Stomach (tissue), 9 donors: ENCODE results near the gene SIRT2. TPM values are rescaled to one million over a fixed set of nuclear protein-coding genes. Genes with fewer than 3 reads are reported as not detected.
"Not testable (repeated sequence)": the region's sequence is repeated elsewhere in the genome, so short reads cannot be mapped to it uniquely, and the experiment has no call there.

Source experiments
- DNase-seq, 2 donors: peaks; one replicate each; pipeline versions ENCODE4 v3.0.0 to v3.0.0-alpha.2; 2013 to 2019
- H3K27ac ChIP-seq, 5 donors: fragments of 200-600 bp in 4 of 5; sonication (generic) in 4 of 5; one replicate each; pipeline ENCODE4 v1.5.1; 2013 to 2019; ENCODE audit warnings: mild to moderate bottlenecking in 1 of 5, moderate library complexity in 1 of 5
- H3K27me3 ChIP-seq, 3 donors: fragments of 200-600 bp; sonication (generic); one replicate each; pipeline ENCODE4 v1.5.1; 2017 to 2019; ENCODE audit warnings: mixed run types in 1 of 3
- H3K36me3 ChIP-seq, 4 donors: fragments of 200-600 bp; sonication (generic); 1 replicate in 3 of 4; 2 replicates in 1 of 4; pipeline ENCODE4 v1.5.1; 2016 to 2019
- H3K4me1 ChIP-seq, 4 donors: fragments of 200-600 bp; sonication (generic); one replicate each; pipeline ENCODE4 v1.5.1; 2016 to 2019
- H3K4me3 ChIP-seq, 4 donors: fragments of 200-600 bp; sonication (generic) in 3 of 4; one replicate each; pipeline ENCODE4 v1.5.1; 2016 to 2019; ENCODE audit warnings: mild to moderate bottlenecking in 1 of 4
- H3K9me3 ChIP-seq, 4 donors: fragments of 200-600 bp; sonication (generic); one replicate each; pipeline ENCODE4 v1.5.1; 2016 to 2019
- EP300 ChIP-seq: sonication (generic); formaldehyde crosslinking; IDR thresholded peaks from one replicate; pipeline ENCODE4 v1.6.1; 2017; ENCODE audit warnings: antibody characterized with exemption
- POLR2A ChIP-seq, 4 donors: fragments of 450-650 bp; IDR thresholded peaks; one replicate each; pipeline ENCODE4 v1.6.1; 2016; ENCODE audit warnings: antibody characterized with exemption in 4 of 4, control low read depth in 2 of 4, mild to moderate bottlenecking in 1 of 4, moderate library complexity in 1 of 4
- POLR2AphosphoS5 ChIP-seq, 3 donors: sonication (generic); formaldehyde crosslinking; IDR thresholded peaks; one replicate each; pipeline ENCODE4 v1.6.1; 2016; ENCODE audit warnings: antibody characterized with exemption in 3 of 3
- WGBS, 5 donors: extraction: QIAGEN DNeasy Blood & Tissue Kit in 3 of 5; methylation state at CpG; one replicate each; pipeline versions ENCODE4 v1.1.5 to v1.1.7; 2013 to 2018; 5-methylcytosine and 5-hydroxymethylcytosine counted together
- intact Hi-C: fragments of 100-400 bp; cut with DNase I; formaldehyde crosslinking; loops from one replicate; pipeline ENCODE4 v1.15.1; 2023; ENCODE audit warnings: low total_unique reads
- polyA plus RNA-seq, 3 donors: library from polyadenylated mRNA; stranded (reverse); fragments of 200-250 nt; gene quantifications; one replicate each; pipeline ENCODE4 v1.2.3, GENCODE V29; 2013
- total RNA-seq, 5 donors: library from RNA; depleted of rRNA; stranded (reverse); fragments of >200 nt; gene quantifications; one replicate each; pipeline versions ENCODE4 v1.1.0 to v1.2.3, GENCODE V29; 2014 to 2016
- TF ChIP-seq, protein P1 (sequence below), 7 experiments: fragments of 450-650 bp in 4 of 7; fragments of 200-600 bp in 3 of 7; sonication (generic) in 3 of 7; IDR thresholded peaks; one replicate each; pipeline ENCODE4 v1.5.1; 2016 to 2019; ENCODE audit warnings: antibody characterized with exemption in 7 of 7, control low read depth in 2 of 7, mild to moderate bottlenecking in 1 of 7
- donor health status: healthy with polysubstance abuse.
- donor health status: Bipolar disorder and iron deficiency.
- donor health status: healthy.

The SIRT2 gene
- total and polyA plus RNA-seq, 8 donors = 21.1 to 764 (median 34.3) TPM

DNA sequence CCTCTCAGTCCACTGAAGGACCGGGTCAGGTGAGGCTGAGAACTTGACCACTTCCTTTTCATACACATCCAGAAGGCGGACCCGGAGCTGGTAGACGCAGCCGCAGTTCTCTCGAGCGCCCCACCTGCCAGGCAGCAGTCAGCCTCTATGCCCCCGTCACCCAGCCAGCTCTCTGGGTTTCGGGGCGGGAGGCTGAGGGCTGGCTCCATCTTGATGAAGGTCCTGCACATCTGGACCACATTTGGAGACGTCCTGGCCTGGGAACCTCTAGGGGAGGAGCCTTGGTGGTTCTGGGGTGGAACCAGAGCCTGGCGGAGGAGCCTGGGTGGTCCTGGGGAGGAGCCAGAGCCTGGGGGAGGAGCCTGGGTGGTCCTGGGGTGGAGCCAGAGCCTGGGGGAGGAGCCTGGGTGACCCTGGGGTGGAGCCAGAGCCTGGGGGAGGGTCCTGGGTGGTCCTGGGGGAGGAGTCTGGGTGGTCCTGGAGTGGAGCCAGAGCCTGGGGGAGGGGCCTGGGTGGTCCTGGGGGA lies 45.6 kb upstream of the SIRT2 start:
- no peak for TF ChIP-seq EP300
- TF ChIP-seq, protein P1, sequence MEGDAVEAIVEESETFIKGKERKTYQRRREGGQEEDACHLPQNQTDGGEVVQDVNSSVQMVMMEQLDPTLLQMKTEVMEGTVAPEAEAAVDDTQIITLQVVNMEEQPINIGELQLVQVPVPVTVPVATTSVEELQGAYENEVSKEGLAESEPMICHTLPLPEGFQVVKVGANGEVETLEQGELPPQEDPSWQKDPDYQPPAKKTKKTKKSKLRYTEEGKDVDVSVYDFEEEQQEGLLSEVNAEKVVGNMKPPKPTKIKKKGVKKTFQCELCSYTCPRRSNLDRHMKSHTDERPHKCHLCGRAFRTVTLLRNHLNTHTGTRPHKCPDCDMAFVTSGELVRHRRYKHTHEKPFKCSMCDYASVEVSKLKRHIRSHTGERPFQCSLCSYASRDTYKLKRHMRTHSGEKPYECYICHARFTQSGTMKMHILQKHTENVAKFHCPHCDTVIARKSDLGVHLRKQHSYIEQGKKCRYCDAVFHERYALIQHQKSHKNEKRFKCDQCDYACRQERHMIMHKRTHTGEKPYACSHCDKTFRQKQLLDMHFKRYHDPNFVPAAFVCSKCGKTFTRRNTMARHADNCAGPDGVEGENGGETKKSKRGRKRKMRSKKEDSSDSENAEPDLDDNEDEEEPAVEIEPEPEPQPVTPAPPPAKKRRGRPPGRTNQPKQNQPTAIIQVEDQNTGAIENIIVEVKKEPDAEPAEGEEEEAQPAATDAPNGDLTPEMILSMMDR (IDR thresholded peaks at IDR 0.05) = no peak
- TF ChIP-seq POLR2AphosphoS5 (IDR thresholded peaks at IDR 0.05) = no peak
- no peak for TF ChIP-seq POLR2A (IDR thresholded peaks at IDR 0.05)

DNA sequence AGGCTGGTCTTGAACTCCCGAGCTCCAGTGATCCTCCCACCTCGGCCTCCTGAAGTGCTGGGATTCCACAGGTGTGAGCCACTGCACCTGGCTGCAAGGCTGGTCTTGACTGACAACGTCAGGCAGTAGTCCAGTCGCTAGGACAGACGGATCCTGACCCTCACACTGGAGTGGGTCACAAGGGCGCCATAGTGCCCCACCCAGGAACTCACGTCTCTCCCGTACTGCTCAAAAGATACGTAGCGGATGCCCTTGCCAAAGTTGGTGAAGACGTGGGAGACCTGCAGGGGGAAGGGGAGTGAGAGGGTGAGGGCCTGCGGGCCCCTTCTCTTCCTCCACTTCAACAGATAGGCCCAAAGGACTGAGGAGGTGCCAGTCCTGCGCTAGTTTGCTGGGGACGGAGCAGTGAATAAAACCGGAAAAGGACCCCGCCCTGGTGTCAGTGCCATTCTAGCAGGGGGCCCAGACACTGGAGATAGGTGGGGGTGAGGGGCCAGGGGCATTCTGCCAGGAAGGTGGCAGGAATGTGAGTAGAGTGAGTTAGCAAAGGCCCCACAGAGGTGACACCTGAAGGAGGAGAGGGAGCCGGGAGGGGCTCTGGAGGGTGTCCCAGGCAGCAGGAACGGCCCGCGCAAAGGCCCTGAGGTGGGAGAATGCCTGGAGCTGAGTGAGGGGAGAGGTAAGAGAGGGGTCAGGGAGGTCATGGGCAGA lies 43.2 kb upstream of the SIRT2 start:
- Histone ChIP-seq H3K4me3 (no peak overlapping the region), H3K36me3 (peaks cover 0 to 33% (median 17%) of the 10 kb centered on the region in 4 donors), H3K4me1 (peaks cover 0 to 6% (median 0%) of the 10 kb centered on the region in 4 donors), H3K27me3 (no peaks in the 10 kb centered on the region), H3K27ac (no peak overlapping the region), H3K9me3 (no peaks in the 10 kb centered on the region)
- TF ChIP-seq EP300 (no peak), POLR2A (IDR thresholded peaks at IDR 0.05) (no peak), POLR2AphosphoS5 (IDR thresholded peaks at IDR 0.05) (no peak)
- TF ChIP-seq, protein P1 (IDR thresholded peaks at IDR 0.05) = no peak
- 83 to 91% (median 89%) methylated on average over 20 of the region's 20 CpGs for WGBS, 5 donors
- intact Hi-C loops = no loop called here
- no peak for DNase-seq

More for the DNA sequence above, 45.6 kb upstream of the SIRT2 start:
- peaks cover 0 to 8% (median 4%) of the 10 kb centered on the region in 3 donors for H3K27me3 ChIP-seq
- intact Hi-C loops = no loop called here
- H3K9me3 ChIP-seq = no peaks in the 10 kb centered on the region
- no peak for DNase-seq
- H3K4me3 ChIP-seq = no peak overlapping the region
- peaks cover 3 to 8% (median 7%) of the 10 kb centered on the region in 4 donors for H3K4me1 ChIP-seq
- H3K36me3 ChIP-seq = peaks cover 0 to 39% (median 17%) of the 10 kb centered on the region in 4 donors
- 87 to 95% (median 94%) methylated on average over 5 to 12 of the region's 12 CpGs for WGBS, 5 donors
- no peak overlapping the region for H3K27ac ChIP-seq

DNA sequence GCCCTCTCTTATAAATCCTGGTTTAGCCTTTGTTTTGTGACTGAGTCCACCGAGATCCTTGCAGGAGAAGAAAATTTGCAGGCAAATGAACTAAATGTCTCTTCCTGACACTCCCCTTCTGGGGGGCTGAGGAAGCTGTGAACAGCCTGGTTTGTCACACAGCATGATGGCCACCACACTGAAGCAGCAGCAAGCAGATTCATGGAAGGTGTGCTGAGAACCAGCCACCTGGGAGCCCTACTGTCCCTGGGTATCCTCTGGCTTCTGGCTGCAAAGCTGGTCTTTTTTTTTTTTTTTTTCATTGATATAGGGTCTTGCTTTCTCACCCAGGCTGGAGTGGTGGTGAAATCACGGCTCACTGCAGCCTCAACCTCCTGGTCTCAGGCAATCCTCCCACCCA lies 42.6 kb upstream of the SIRT2 start:
- H3K9me3 ChIP-seq = no peaks in the 10 kb centered on the region
- TF ChIP-seq POLR2A (IDR thresholded peaks at IDR 0.05) (no peak), POLR2AphosphoS5 (IDR thresholded peaks at IDR 0.05) (no peak), EP300 (no peak)
- TF ChIP-seq, protein P1 (IDR thresholded peaks at IDR 0.05) = no peak
- WGBS, 5 donors = 78 to 100% (median 89%) methylated on average over 2 of the region's 2 CpGs

DNA sequence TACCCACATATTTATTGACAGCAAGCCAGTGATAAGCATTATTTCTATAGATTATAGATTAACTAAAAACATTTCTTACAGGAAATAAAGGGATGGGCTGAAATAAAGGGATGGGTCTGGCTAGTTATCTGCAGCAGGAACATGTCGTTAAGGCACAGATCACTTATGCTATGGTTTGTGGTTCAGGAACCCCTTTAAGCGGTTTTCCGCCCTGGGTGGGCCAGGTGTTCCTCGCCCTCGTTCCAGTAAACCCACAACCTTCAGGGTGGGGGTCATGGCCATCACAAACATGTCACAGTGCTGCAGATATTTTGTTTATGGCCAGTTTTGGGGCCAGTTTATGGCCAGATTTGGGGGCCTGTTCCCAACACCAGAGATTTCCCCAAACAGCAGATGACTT lies 42.0 kb upstream of the SIRT2 start:
- DNase-seq, H3K9me3 ChIP-seq, intact Hi-C loops, H3K4me3 ChIP-seq, H3K27me3 ChIP-seq, H3K4me1 ChIP-seq, H3K27ac ChIP-seq: not testable (repeated sequence)
- H3K36me3 ChIP-seq = peaks cover 0 to 24% (median 11%) of the 10 kb centered on the region in 4 donors
- 77 to 85% (median 83%) methylated on average over 5 of the region's 5 CpGs for WGBS, 5 donors

More for the DNA sequence above, 42.6 kb upstream of the SIRT2 start:
- Histone ChIP-seq H3K27ac (no peak overlapping the region), H3K27me3 (no peaks in the 10 kb centered on the region), H3K36me3 (peaks cover 0 to 29% (median 15%) of the 10 kb centered on the region in 4 donors), H3K4me1 (peaks cover 0 to 6% (median 0%) of the 10 kb centered on the region in 4 donors), H3K4me3 (no peak overlapping the region)
- intact Hi-C loops = no loop called here
- DNase-seq = no peak

DNA sequence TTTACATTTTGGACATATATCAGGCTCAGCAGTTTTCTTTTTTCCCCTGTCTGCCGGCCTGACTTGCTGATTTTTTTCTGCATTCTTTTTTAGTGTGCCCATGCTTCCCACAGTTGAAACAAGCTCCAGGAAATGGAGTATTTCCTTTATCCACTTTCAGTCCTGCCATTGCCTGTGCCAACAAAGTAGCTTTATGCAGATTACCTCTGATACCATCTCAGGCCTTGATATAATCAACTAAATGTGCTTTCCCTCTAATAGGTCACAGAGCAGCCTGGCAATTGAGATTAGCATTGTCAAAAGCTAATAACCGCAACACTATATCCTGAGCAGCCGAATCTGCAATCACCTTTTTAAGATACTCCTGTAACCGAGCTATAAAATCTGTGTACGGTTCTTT lies 40.5 kb upstream of the SIRT2 start:
- no peak overlapping the region for H3K4me3 ChIP-seq
- intact Hi-C loops = no loop called here
- 19 to 30% (median 28%) methylated on average over 5 of the region's 5 CpGs for WGBS, 5 donors
- peak overlapping the region in 2 of 5 donors; percentile 14 to 39 for H3K27ac ChIP-seq
- H3K36me3 ChIP-seq = peaks cover 0 to 13% (median 6%) of the 10 kb centered on the region in 4 donors
- peaks cover 0 to 8% (median 0%) of the 10 kb centered on the region in 4 donors for H3K9me3 ChIP-seq
- TF ChIP-seq POLR2A (IDR thresholded peaks at IDR 0.05) (no peak), POLR2AphosphoS5 (IDR thresholded peaks at IDR 0.05) (no peak), EP300 (no peak)
- TF ChIP-seq, protein P1 (IDR thresholded peaks at IDR 0.05) = no peak
- H3K27me3 ChIP-seq = no peaks in the 10 kb centered on the region
- DNase-seq = no peak
- peaks cover 0 to 6% (median 0%) of the 10 kb centered on the region in 4 donors for H3K4me1 ChIP-seq
